Measurements from ENCODE around the gene DOCK9. TPM values are rescaled to one million over a fixed set of nuclear protein-coding genes. Genes with fewer than 3 reads are reported as not detected.

The DOCK9 gene
- total and polyA plus RNA-seq, 9 of the 15 experiments (the other 6 are each of a cell fraction or from before 2014, with no cell fraction given): 3.5 to 25.3 (median 16.7) TPM

DNA sequence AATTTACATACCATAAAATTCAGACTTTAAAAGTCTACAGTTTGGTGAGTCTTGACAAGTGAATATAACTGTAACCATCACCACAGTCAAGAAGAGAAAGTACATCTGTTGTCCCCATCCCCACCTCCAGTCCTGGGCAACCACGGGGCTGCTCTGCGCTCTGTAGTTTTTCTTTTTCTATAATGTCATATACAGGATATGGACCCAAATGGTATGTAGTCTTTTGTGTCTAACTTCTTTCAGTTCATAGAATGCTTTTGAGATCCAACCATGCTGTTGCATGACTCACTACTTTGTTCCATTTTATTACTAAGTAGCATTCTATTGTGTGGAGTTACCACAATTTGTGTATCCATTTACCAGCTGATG, 103.9 kb downstream of the DOCK9 start:
- ChIA-PET CTCF (ENCODE audit: low intra/inter-chr PET ratio) (no interaction called here), POLR2A (no interaction called here)
- no peaks in the 10 kb centered on the region for H3K9me1 ChIP-seq (ENCODE audit: control insufficient read depth, insufficient read depth, low read length)
- no peak overlapping the region for H3K9ac ChIP-seq (ENCODE audit: insufficient read depth in 1 of 2, low read depth in 2 of 2, low read length in 2 of 2)
- TF ChIP-seq NR4A1 (CRISPR knock-in tag; IDR thresholded peaks at IDR 0.05) (no peak), NR4A1 (tag; IDR thresholded peaks at IDR 0.05) (no peak), ASH1L (IDR thresholded peaks at IDR 0.05; ENCODE audit: borderline replicate concordance, low read depth, partially characterized antibody) (no peak)
- no peak overlapping the region for H2AFZ ChIP-seq (ENCODE audit: low read depth, low read length)
- H4K20me1 ChIP-seq (replicated peaks; ENCODE audit: control insufficient read depth, insufficient read depth, low read length): no peaks in the 10 kb centered on the region
- ATAC-seq (no peak), DNase-seq (ENCODE audit: extremely low read depth in 1 of 4, low spot score in 3 of 4) (no peak), FAIRE-seq (no peak)
- in situ Hi-C loops (cut with MboI): no loop called here
- H3K36me3 ChIP-seq (ENCODE audit: control insufficient read depth, insufficient read depth, low read length): peaks cover 20% of the 10 kb centered on the region; the same call in 2 of the 3 replicates
- BruUV-seq (replicated peaks): no TSS peak
- no peaks in the 10 kb centered on the region for H3K79me2 ChIP-seq (ENCODE audit: control insufficient read depth, insufficient read depth, low read length)
- WGBS (ENCODE audit: insufficient coverage, low coverage, missing lambda C conversion rate): 100% methylated on average over 2 of the region's 2 CpGs
- no peaks in the 10 kb centered on the region for H3K27me3 ChIP-seq (ENCODE audit: control insufficient read depth in 2 of 2, insufficient read depth in 2 of 2, low read length in 2 of 2)
- no peak overlapping the region for H3K27ac ChIP-seq (ENCODE audit: extremely low read depth, low read depth, low read length)
- no peak overlapping the region for H3K4me2 ChIP-seq (ENCODE audit: insufficient read depth, low read length)
- no peaks in the 10 kb centered on the region for H3K4me1 ChIP-seq (replicated peaks in 1 of 2; ENCODE audit: control insufficient read depth in 2 of 2, insufficient read depth in 2 of 2, low read length in 2 of 2)
- H3K9me3 ChIP-seq (replicated peaks; ENCODE audit: control insufficient read depth, insufficient read depth, low read depth, low read length): peaks cover 6% of the 10 kb centered on the region; the same call in 1 of the 2 replicates
- intact Hi-C loops (cut with micrococcal nuclease): no loop called here
- no peak overlapping the region for H3K4me3 ChIP-seq

DNA sequence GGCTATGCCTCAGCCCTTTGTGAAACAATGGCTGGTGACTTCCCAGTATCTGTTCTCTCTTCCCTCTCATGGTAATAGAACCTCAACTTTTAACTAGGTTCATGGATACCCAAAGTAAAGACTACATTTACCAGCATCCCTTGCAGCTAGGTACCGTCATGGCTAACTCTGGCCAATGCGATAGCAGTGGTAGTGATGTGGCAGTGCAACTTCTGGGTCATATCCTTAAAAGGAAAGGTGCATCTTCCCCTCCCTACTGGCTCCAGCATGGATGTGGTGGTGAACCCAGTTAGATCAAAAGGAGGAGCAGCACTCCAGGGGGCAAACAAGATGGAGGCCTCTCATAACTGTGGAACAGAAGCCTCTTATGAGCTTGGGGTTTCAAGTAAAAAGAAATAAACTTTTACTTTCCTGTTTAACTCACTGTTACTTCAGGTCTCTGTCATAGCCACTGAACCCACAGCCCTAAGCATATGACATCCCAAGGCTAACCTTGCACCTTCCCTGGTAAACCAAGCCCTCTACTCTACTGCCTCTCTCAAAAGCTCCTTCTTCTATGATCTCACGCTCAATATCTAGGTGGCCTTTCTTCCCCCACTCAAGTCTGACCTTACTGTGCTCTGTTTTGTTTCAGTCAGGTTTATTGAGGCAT, 104.4 kb downstream of the DOCK9 start:
- ChIA-PET POLR2A (no interaction called here), CTCF (ENCODE audit: low intra/inter-chr PET ratio) (no interaction called here)
- Histone ChIP-seq H3K9ac (ENCODE audit: insufficient read depth in 1 of 2, low read depth in 2 of 2, low read length in 2 of 2) (no peak overlapping the region), H3K9me1 (ENCODE audit: control insufficient read depth, insufficient read depth, low read length) (no peaks in the 10 kb centered on the region), H3K79me2 (ENCODE audit: control insufficient read depth, insufficient read depth, low read length) (no peaks in the 10 kb centered on the region), H2AFZ (ENCODE audit: low read depth, low read length) (no peak overlapping the region), H3K9me3 (replicated peaks; ENCODE audit: control insufficient read depth, insufficient read depth, low read depth, low read length) (peaks cover 6% of the 10 kb centered on the region; the same call in 1 of the 2 replicates), H3K36me3 (ENCODE audit: control insufficient read depth, insufficient read depth, low read length) (peaks cover 18% of the 10 kb centered on the region; the same call in 1 of the 3 replicates), H3K4me2 (ENCODE audit: insufficient read depth, low read length) (no peak overlapping the region), H3K4me3 (no peak overlapping the region), H4K20me1 (replicated peaks; ENCODE audit: control insufficient read depth, insufficient read depth, low read length) (no peaks in the 10 kb centered on the region), H3K4me1 (replicated peaks in 1 of 2; ENCODE audit: control insufficient read depth in 2 of 2, insufficient read depth in 2 of 2, low read length in 2 of 2) (no peaks in the 10 kb centered on the region), H3K27me3 (ENCODE audit: control insufficient read depth in 2 of 2, insufficient read depth in 2 of 2, low read length in 2 of 2) (no peaks in the 10 kb centered on the region), H3K27ac (ENCODE audit: extremely low read depth, low read depth, low read length) (no peak overlapping the region)
- BruUV-seq (replicated peaks): no TSS peak
- ATAC-seq (no peak), DNase-seq (ENCODE audit: extremely low read depth in 1 of 4, low spot score in 3 of 4) (peak in 2 of 4 experiments; percentile 11 to 16), FAIRE-seq (no peak)
- 100% methylated on average over 3 of the region's 3 CpGs for WGBS (ENCODE audit: insufficient coverage, low coverage, missing lambda C conversion rate)
- intact Hi-C loops (cut with micrococcal nuclease): no loop called here
- in situ Hi-C loops (cut with MboI): no loop called here
- TF ChIP-seq SMARCB1 (IDR thresholded peaks at IDR 0.05; ENCODE audit: insufficient read length, low read depth) (no peak), CBX3 (IDR thresholded peaks at IDR 0.05; ENCODE audit: borderline replicate concordance in 1 of 2, low read length in 2 of 2) (peak in 1 of 2 experiments; percentile 48; a peak in 1 of 3 replicates)

All from K562 (cell line).